ENCODE measurements around the gene SAMD10. TPM values are rescaled to one million over a fixed set of nuclear protein-coding genes. Genes with fewer than 3 reads are reported as not detected.
A peak's percentile ranks its signal among the peaks of the same experiment; 100 is the strongest.

SAMD10 gene
- total and polyA plus RNA-seq, 4 donors: 0.84 to 4.1 (median 1.9) TPM

GRCh38 chr20:63966944-63967322, 12.5 kb downstream of the SAMD10 start:
- Histone ChIP-seq H3K27me3 (ENCODE audit: control insufficient read depth in 1 of 2, insufficient read depth in 2 of 2, low read length in 1 of 2) (no peaks in the 10 kb centered on the region), H3K4me3 (ENCODE audit: low read length in 2 of 2) (no peak overlapping the region), H3K27ac (ENCODE audit: low read depth in 1 of 2, low read length in 2 of 2) (no peak overlapping the region), H3K9me3 (ENCODE audit: control insufficient read depth, low read length) (no peaks in the 10 kb centered on the region), H3K4me1 (ENCODE audit: control insufficient read depth in 1 of 2, insufficient read depth in 2 of 2, low read length in 2 of 2) (no peaks in the 10 kb centered on the region), H3K36me3 (ENCODE audit: control insufficient read depth in 1 of 2, insufficient read depth in 2 of 2, low read length in 1 of 2) (peaks cover 0 to 5% of the 10 kb centered on the region in 2 donors)
- 90 to 91% methylated on average over 13 of the region's 13 CpGs for WGBS, 2 donors
- DNase-seq (peak in 1 of 2 donors; percentile 63), ATAC-seq (ENCODE audit: low FRiP score) (no peak)
- intact Hi-C loops (cut with DNase I): no loop called here

GRCh38 chr20:63966172-63966943, 13.1 kb downstream of the SAMD10 start:
- intact Hi-C loops (cut with DNase I): no loop called here
- H3K36me3 ChIP-seq (ENCODE audit: control insufficient read depth in 1 of 2, insufficient read depth in 2 of 2, low read length in 1 of 2): peaks cover 0 to 5% of the 10 kb centered on the region in 2 donors
- DNase-seq (peak; percentile 50 to 75), ATAC-seq (ENCODE audit: low FRiP score) (no peak)
- 93% methylated on average over 27 of the region's 27 CpGs for WGBS, 2 donors
- no peak overlapping the region for H3K4me3 ChIP-seq (ENCODE audit: low read length in 2 of 2)
- H3K27me3 ChIP-seq (ENCODE audit: control insufficient read depth in 1 of 2, insufficient read depth in 2 of 2, low read length in 1 of 2): no peaks in the 10 kb centered on the region
- H3K9me3 ChIP-seq (ENCODE audit: control insufficient read depth, low read length): no peaks in the 10 kb centered on the region
- H3K27ac ChIP-seq (ENCODE audit: low read depth in 1 of 2, low read length in 2 of 2): no peak overlapping the region
- H3K4me1 ChIP-seq (ENCODE audit: control insufficient read depth in 1 of 2, insufficient read depth in 2 of 2, low read length in 2 of 2): no peaks in the 10 kb centered on the region

GRCh38 chr20:63964412-63964811, 15.0 kb downstream of the SAMD10 start:
- peak in 1 of 2 donors; percentile 73 for DNase-seq
- 94% methylated on average over 16 of the region's 16 CpGs for WGBS, 2 donors
- no peaks in the 10 kb centered on the region for H3K27me3 ChIP-seq (ENCODE audit: control insufficient read depth in 1 of 2, insufficient read depth in 2 of 2, low read length in 1 of 2)
- H3K4me1 ChIP-seq (ENCODE audit: control insufficient read depth in 1 of 2, insufficient read depth in 2 of 2, low read length in 2 of 2): no peaks in the 10 kb centered on the region
- no peak for ATAC-seq (ENCODE audit: low FRiP score)
- intact Hi-C loops (cut with DNase I): no loop called here
- H3K36me3 ChIP-seq (ENCODE audit: control insufficient read depth in 1 of 2, insufficient read depth in 2 of 2, low read length in 1 of 2): peaks cover 0 to 5% of the 10 kb centered on the region in 2 donors
- H3K9me3 ChIP-seq (ENCODE audit: control insufficient read depth, low read length): no peaks in the 10 kb centered on the region
- no peak overlapping the region for H3K27ac ChIP-seq (ENCODE audit: low read depth in 1 of 2, low read length in 2 of 2)
- no peak overlapping the region for H3K4me3 ChIP-seq (ENCODE audit: low read length in 2 of 2)

- Histone ChIP-seq H3K27me3 (ENCODE audit: control insufficient read depth in 1 of 2, insufficient read depth in 2 of 2, low read length in 1 of 2) (no peaks in the 10 kb centered on the region), H3K27ac (ENCODE audit: low read depth in 1 of 2, low read length in 2 of 2) (no peak overlapping the region), H3K36me3 (ENCODE audit: control insufficient read depth in 1 of 2, insufficient read depth in 2 of 2, low read length in 1 of 2) (peaks cover 0 to 5% of the 10 kb centered on the region in 2 donors), H3K4me1 (ENCODE audit: control insufficient read depth in 1 of 2, insufficient read depth in 2 of 2, low read length in 2 of 2) (no peaks in the 10 kb centered on the region), H3K4me3 (ENCODE audit: low read length in 2 of 2) (no peak overlapping the region), H3K9me3 (ENCODE audit: control insufficient read depth, low read length) (no peaks in the 10 kb centered on the region)
- intact Hi-C loops (cut with DNase I): no loop called here
- ATAC-seq (ENCODE audit: low FRiP score) (no peak), DNase-seq (no peak)
- WGBS, 2 donors: 91 to 92% methylated on average over 16 of the region's 16 CpGs
Observed at GRCh38 chr20:63963784-63964301, 15.6 kb downstream of the SAMD10 start.

GRCh38 chr20:63963348-63963741, 16.1 kb downstream of the SAMD10 start:
- no peak overlapping the region for H3K27ac ChIP-seq (ENCODE audit: low read depth in 1 of 2, low read length in 2 of 2)
- DNase-seq: no peak
- no peaks in the 10 kb centered on the region for H3K4me1 ChIP-seq (ENCODE audit: control insufficient read depth in 1 of 2, insufficient read depth in 2 of 2, low read length in 2 of 2)
- 91 to 93% methylated on average over 27 of the region's 27 CpGs for WGBS, 2 donors
- H3K9me3 ChIP-seq (ENCODE audit: control insufficient read depth, low read length): no peaks in the 10 kb centered on the region
- intact Hi-C loops (cut with DNase I): no loop called here
- no peak for ATAC-seq (ENCODE audit: low FRiP score)
- H3K4me3 ChIP-seq (ENCODE audit: low read length in 2 of 2): no peak overlapping the region
- H3K27me3 ChIP-seq (ENCODE audit: control insufficient read depth in 1 of 2, insufficient read depth in 2 of 2, low read length in 1 of 2): no peaks in the 10 kb centered on the region
- H3K36me3 ChIP-seq (ENCODE audit: control insufficient read depth in 1 of 2, insufficient read depth in 2 of 2, low read length in 1 of 2): peaks cover 0 to 5% of the 10 kb centered on the region in 2 donors

GRCh38 chr20:63962426-63963347, 16.8 kb downstream of the SAMD10 start:
- Histone ChIP-seq H3K9me3 (ENCODE audit: control insufficient read depth, low read length) (no peaks in the 10 kb centered on the region), H3K4me1 (ENCODE audit: control insufficient read depth in 1 of 2, insufficient read depth in 2 of 2, low read length in 2 of 2) (no peaks in the 10 kb centered on the region), H3K27ac (ENCODE audit: low read depth in 1 of 2, low read length in 2 of 2) (no peak overlapping the region), H3K36me3 (ENCODE audit: control insufficient read depth in 1 of 2, insufficient read depth in 2 of 2, low read length in 1 of 2) (peaks cover 0 to 5% of the 10 kb centered on the region in 2 donors), H3K4me3 (ENCODE audit: low read length in 2 of 2) (no peak overlapping the region), H3K27me3 (ENCODE audit: control insufficient read depth in 1 of 2, insufficient read depth in 2 of 2, low read length in 1 of 2) (no peaks in the 10 kb centered on the region)
- intact Hi-C loops (cut with DNase I): no loop called here
- DNase-seq (no peak), ATAC-seq (ENCODE audit: low FRiP score) (peak; percentile 12)
- 94 to 95% methylated on average over 60 to 61 of the region's 61 CpGs for WGBS, 2 donors

- ATAC-seq (ENCODE audit: low FRiP score): no peak
- H3K4me1 ChIP-seq (ENCODE audit: control insufficient read depth in 1 of 2, insufficient read depth in 2 of 2, low read length in 2 of 2): no peaks in the 10 kb centered on the region
- no peak overlapping the region for H3K4me3 ChIP-seq (ENCODE audit: low read length in 2 of 2)
- DNase-seq: no peak
- H3K27ac ChIP-seq (ENCODE audit: low read depth in 1 of 2, low read length in 2 of 2): no peak overlapping the region
- intact Hi-C loops (cut with DNase I): no loop called here
- H3K36me3 ChIP-seq (ENCODE audit: control insufficient read depth in 1 of 2, insufficient read depth in 2 of 2, low read length in 1 of 2): peaks cover 0 to 5% of the 10 kb centered on the region in 2 donors
- 86 to 88% methylated on average over 26 of the region's 26 CpGs for WGBS, 2 donors
- H3K9me3 ChIP-seq (ENCODE audit: control insufficient read depth, low read length): no peaks in the 10 kb centered on the region
- no peaks in the 10 kb centered on the region for H3K27me3 ChIP-seq (ENCODE audit: control insufficient read depth in 1 of 2, insufficient read depth in 2 of 2, low read length in 1 of 2)
Observed at GRCh38 chr20:63961664-63962425, 17.6 kb downstream of the SAMD10 start.
